ENCODE data around the gene RPF1.
"Not testable (repeated sequence)": the region's sequence is repeated elsewhere in the genome, so short reads cannot be mapped to it uniquely, and the experiment has no call there.

Gene RPF1

DNA sequence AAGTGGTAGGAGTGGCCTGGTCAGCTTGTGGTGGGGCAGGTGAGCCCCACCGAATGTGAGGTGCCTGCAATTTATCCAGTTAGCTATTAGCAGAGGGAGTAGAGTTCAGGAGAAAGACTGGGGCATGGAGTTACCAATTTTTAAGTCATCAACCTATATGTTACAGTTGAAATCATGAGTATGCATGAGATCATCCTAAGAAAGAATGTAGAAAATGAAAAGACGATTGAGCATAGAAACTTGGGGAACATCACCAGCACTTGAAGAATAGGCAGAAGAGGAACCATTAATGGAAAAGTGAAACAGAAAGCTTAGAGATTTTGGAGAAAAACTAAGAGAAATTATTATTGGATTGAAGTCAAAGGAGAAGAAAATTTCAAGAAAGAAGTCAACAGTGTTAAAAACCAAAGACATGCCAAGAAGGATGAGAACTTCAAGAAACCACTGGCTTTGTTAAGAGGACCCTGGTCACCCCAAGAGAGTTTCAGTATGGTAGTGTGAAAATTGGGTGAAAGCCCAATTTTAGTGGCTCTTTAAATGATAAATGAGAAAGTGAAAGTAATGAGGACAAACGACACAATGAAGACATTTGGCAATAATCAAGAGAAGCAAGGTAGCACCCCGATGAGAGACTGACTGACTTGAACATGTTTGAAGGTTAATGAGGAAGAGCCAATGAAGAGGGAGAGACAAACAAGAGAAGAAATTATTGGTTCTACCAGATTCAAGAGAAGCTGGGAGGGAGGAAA lies 44.1 kb upstream of the RPF1 start:
- TF ChIP-seq TARDBP (IDR thresholded peaks at IDR 0.05): no peak
- TF ChIP-seq ZNF384 (IDR thresholded peaks at IDR 0.05): no peak
- no peak for TF ChIP-seq L3MBTL2 (conservative IDR thresholded peaks at IDR 0.05)
- no peak for TF ChIP-seq CTBP1 (IDR thresholded peaks at IDR 0.05; ENCODE audit: borderline replicate concordance)
- TF ChIP-seq BHLHE40 (IDR thresholded peaks at IDR 0.05; ENCODE audit: borderline replicate concordance): no peak
- no peak for TF ChIP-seq SUZ12 (IDR thresholded peaks at IDR 0.05)
- no peak for TF ChIP-seq ELF4 (IDR thresholded peaks at IDR 0.05)
- no peak for TF ChIP-seq NFRKB (IDR thresholded peaks at IDR 0.05)
- no peak for TF ChIP-seq SP1 (IDR thresholded peaks at IDR 0.05)
- TF ChIP-seq, protein P1, sequence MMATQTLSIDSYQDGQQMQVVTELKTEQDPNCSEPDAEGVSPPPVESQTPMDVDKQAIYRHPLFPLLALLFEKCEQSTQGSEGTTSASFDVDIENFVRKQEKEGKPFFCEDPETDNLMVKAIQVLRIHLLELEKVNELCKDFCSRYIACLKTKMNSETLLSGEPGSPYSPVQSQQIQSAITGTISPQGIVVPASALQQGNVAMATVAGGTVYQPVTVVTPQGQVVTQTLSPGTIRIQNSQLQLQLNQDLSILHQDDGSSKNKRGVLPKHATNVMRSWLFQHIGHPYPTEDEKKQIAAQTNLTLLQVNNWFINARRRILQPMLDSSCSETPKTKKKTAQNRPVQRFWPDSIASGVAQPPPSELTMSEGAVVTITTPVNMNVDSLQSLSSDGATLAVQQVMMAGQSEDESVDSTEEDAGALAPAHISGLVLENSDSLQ (IDR thresholded peaks at IDR 0.05): no peak
- TF ChIP-seq LEF1 (IDR thresholded peaks at IDR 0.05; ENCODE audit: borderline replicate concordance): no peak
- no peak for TF ChIP-seq FOXK2 (IDR thresholded peaks at IDR 0.05)
- no peak for TF ChIP-seq ARNT (IDR thresholded peaks at IDR 0.05)
- no peak for TF ChIP-seq FOXA1 (IDR thresholded peaks at IDR 0.05)
- no peak for TF ChIP-seq HDGF (IDR thresholded peaks at IDR 0.05; ENCODE audit: borderline replicate concordance)
- DNase-seq (ENCODE audit: extremely low spot score): no peak
- POLR2A ChIA-PET: no interaction called here
- CTCF ChIA-PET: interaction anchor here (0.6 to 1.7 kb wide), 3 partner anchors 169 to 323 kb away, joined by 3 to 5 read pairs (median 4); no protein-coding TSS in a partner anchor

DNA sequence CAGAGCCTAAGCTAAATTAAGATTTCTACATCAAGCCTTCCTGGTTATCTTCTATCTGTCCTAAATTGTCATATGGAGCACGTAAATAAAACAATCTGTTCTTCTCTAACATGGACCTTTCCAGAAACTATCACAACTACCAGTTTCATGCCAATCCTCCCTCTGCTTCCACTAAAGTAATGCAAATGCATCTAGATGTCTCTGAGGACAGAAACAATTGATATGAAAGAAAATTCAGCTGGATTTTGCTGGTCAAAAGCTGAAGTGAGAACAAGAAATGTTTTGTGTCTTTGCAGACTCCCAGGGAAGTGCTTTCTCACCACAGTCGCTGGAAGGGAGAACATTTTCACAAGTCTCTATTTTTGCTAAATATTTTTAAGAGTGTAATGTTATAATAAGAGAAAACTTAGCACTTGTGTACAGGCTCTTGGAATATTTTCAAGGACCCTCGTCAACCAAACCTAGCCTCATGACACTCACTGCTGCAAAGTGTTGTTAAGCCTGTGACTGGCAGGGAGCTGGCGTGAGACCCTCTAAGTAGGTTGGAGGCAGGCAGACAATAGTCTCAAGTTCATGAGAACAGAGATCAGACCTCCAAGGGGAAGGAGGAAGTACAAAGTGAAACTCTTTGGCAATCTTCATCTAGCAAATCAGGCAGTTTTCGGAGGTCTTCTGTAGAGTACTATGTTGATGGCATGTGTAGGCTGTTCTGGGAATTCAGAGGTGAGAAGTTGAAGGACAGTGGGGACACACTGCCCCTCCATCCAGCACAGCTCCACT lies 42.0 kb upstream of the RPF1 start:
- POLR2A ChIA-PET: interaction anchor here (1.9 kb wide), 1 partner anchor 69 kb away, joined by 4 read pairs; the partner anchor contains the start of genes GNG5 and SPATA1
- no peak for TF ChIP-seq ELF4 (IDR thresholded peaks at IDR 0.05)
- TF ChIP-seq NFRKB (IDR thresholded peaks at IDR 0.05): no peak
- TF ChIP-seq SUZ12 (IDR thresholded peaks at IDR 0.05): no peak
- TF ChIP-seq FOXA1 (IDR thresholded peaks at IDR 0.05): no peak
- no peak for TF ChIP-seq L3MBTL2 (conservative IDR thresholded peaks at IDR 0.05)
- TF ChIP-seq HDGF (IDR thresholded peaks at IDR 0.05; ENCODE audit: borderline replicate concordance): no peak
- TF ChIP-seq ARNT (IDR thresholded peaks at IDR 0.05): no peak
- TF ChIP-seq LEF1 (IDR thresholded peaks at IDR 0.05; ENCODE audit: borderline replicate concordance): no peak
- TF ChIP-seq SP1 (IDR thresholded peaks at IDR 0.05): no peak
- TF ChIP-seq FOXM1 (IDR thresholded peaks at IDR 0.05; ENCODE audit: borderline replicate concordance): no peak
- TF ChIP-seq BHLHE40 (IDR thresholded peaks at IDR 0.05; ENCODE audit: borderline replicate concordance): no peak
- TF ChIP-seq TARDBP (IDR thresholded peaks at IDR 0.05): no peak
- TF ChIP-seq CTBP1 (IDR thresholded peaks at IDR 0.05; ENCODE audit: borderline replicate concordance): no peak
- TF ChIP-seq, protein P1 (IDR thresholded peaks at IDR 0.05): no peak
- no peak for TF ChIP-seq ZNF384 (IDR thresholded peaks at IDR 0.05)
- TF ChIP-seq FOXK2 (IDR thresholded peaks at IDR 0.05): no peak
- DNase-seq (ENCODE audit: extremely low spot score): no peak
- CTCF ChIA-PET: interaction anchor here (0.6 kb wide), 1 partner anchor 632 kb away, joined by 3 read pairs; no protein-coding TSS in a partner anchor

DNA sequence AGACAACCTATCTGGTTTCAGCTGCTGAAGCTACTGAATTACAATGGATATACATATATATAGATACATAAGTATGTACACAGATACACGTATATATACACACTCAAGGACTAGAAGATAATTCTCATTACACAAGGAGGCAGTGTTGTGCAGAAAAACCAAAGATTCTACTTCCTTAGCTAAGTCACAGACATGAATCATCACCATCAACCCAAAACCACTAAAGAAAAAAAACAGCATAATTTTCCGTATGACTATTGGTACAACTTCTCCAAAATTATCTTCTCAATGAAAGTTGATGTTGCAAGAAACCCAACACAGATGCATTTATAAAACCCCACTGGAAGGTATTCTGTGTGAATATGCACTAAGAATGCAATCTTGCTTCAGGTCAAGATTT lies 36.8 kb upstream of the RPF1 start:
- DNase-seq (ENCODE audit: extremely low spot score): peak; percentile 27
- CTCF ChIA-PET: interaction anchor here (0.6 to 1.0 kb wide), 4 partner anchors 19 to 340 kb away, joined by 3 to 4 read pairs (median 3); no protein-coding TSS in a partner anchor
- TF ChIP-seq LEF1 (IDR thresholded peaks at IDR 0.05; ENCODE audit: borderline replicate concordance) (no peak), SUZ12 (IDR thresholded peaks at IDR 0.05) (no peak), ELF4 (IDR thresholded peaks at IDR 0.05) (no peak), FOXA1 (IDR thresholded peaks at IDR 0.05) (no peak), NFRKB (IDR thresholded peaks at IDR 0.05) (no peak), ZNF384 (IDR thresholded peaks at IDR 0.05) (no peak), ARNT (IDR thresholded peaks at IDR 0.05) (no peak), FOXM1 (IDR thresholded peaks at IDR 0.05; ENCODE audit: borderline replicate concordance) (no peak), SP1 (IDR thresholded peaks at IDR 0.05) (no peak), FOXK2 (IDR thresholded peaks at IDR 0.05) (no peak), BHLHE40 (IDR thresholded peaks at IDR 0.05; ENCODE audit: borderline replicate concordance) (no peak), L3MBTL2 (conservative IDR thresholded peaks at IDR 0.05) (no peak), CTBP1 (IDR thresholded peaks at IDR 0.05; ENCODE audit: borderline replicate concordance) (no peak), HDGF (IDR thresholded peaks at IDR 0.05; ENCODE audit: borderline replicate concordance) (no peak), TARDBP (IDR thresholded peaks at IDR 0.05) (no peak)
- TF ChIP-seq, protein P1 (IDR thresholded peaks at IDR 0.05): no peak
- POLR2A ChIA-PET: interaction anchor here (0.9 kb wide), 1 partner anchor 311 kb away, joined by 3 read pairs; no protein-coding TSS in a partner anchor

DNA sequence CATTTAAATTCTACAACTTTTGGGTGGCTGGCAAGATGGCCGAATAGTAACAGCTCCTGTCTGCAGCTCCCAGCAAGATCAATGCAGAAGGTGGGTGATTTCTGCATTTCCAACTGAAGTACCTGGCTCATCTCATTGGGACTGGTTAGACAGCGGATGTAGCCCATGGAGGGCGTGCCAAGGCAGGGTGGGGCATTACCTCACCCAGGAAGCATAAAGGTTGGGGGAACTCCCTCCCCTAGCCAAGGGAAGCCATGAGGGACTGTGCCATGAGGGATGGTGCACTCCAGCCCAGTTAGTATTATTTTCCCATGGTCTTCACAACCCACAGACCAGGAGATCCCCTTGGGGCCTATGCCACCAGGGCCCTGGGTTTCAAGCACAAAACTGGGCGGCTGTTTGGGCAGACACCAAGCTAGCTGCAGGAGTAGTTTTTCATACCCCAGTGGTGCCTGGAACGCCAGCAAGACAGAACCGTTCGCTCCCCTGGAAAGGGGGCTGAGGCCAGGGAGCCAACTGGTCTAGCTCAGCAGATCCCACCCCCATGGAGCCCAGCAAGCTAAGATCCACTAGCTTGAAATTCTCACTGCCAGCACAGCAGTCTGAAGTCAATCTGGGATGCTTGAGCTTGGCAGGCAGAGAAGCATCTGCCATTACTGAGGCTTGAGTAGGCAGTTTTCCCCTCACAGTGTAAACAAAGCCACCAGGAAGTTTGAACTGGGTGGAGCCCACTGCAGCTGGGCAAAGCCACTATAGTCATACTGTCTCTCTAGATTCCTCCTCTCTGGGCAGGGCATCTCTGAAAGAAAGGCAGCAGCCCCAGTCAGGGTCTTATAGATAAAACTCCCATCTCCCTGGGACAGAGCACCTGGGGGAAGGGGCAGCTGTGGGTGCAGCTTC lies 36.1 kb upstream of the RPF1 start:
- CTCF ChIA-PET: interaction anchor here (0.6 to 1.0 kb wide), 3 partner anchors 162 to 339 kb away, joined by 3 to 4 read pairs (median 3); no protein-coding TSS in a partner anchor
- POLR2A ChIA-PET; DNase-seq (ENCODE audit: extremely low spot score): not testable (repeated sequence)

DNA sequence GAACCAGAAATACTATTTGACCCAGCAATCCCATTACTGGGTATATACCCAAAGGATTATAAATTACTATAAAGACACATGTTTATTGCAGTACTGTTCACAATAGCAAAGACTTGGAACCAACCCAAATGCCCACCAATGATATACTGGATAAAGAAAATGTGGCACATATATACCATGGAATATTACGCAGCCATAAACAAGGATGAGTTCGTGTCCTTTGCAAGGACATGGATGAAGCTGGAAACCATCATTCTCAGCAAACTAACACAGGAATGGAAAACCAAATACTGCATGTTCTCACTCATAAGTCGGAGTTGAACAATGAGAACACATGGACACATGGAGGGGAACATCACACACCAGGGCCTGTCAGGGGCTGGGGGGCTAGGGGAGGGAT lies 30.4 kb upstream of the RPF1 start:
- CTCF ChIA-PET: interaction anchor here (0.7 kb wide), 1 partner anchor 282 kb away, joined by 3 read pairs; no protein-coding TSS in a partner anchor
- DNase-seq (ENCODE audit: extremely low spot score); POLR2A ChIA-PET: not testable (repeated sequence)
